ENCODE measurements around the gene NEK7.

NEK7 gene

GRCh38 chr1:198363625-198364151 is 206.9 kb downstream of the NEK7 start:
- no peak for DNase-seq

GRCh38 chr1:198364471-198364870 is 207.7 kb downstream of the NEK7 start:
- no peak for DNase-seq

- DNase-seq: no peak
These were observed 210.5 kb downstream of the NEK7 start for GRCh38 chr1:198367296-198367695.

- no peak for DNase-seq
These were observed 214.2 kb downstream of the NEK7 start for GRCh38 chr1:198370996-198371395.

All from NCI-H1092 treated with DMSO at 0.1 percent for 48 hours (cell line).